Measurements from ENCODE around the gene TLR1.

- no peak for TF ChIP-seq CTCF (conservative IDR thresholded peaks at IDR 0.05 in 1 of 2, IDR thresholded peaks at IDR 0.05 in 1 of 2; ENCODE audit: extremely low read depth in 1 of 2, insufficient read depth in 1 of 2, low read depth in 1 of 2, low read length in 2 of 2)
- no peak for TF ChIP-seq EZH2 (IDR thresholded peaks at IDR 0.05; ENCODE audit: borderline replicate concordance, low read length)
These were observed 20.4 kb downstream of the TLR1 start for GRCh38 chr4:38784141-38784540.

All from mammary epithelial cell (primary cell).